ENCODE data around the gene STT3A.

- TF ChIP-seq CTCF (IDR thresholded peaks at IDR 0.05 in 8 of 11, conservative IDR thresholded peaks at IDR 0.05 in 3 of 11), result no peak
- TF ChIP-seq POLR2A (IDR thresholded peaks at IDR 0.05), result no peak
Measured at GRCh38 chr11:125586623-125587022, 6.0 kb upstream of the STT3A start.
